IPS-18c (cell line): ENCODE data around the gene CTCF.

Source experiments
- H3K4me3 ChIP-seq: 2 replicates; pipeline ENCODE4 v1.7.0; 2013; ENCODE audit warnings: low read depth, mild to moderate bottlenecking, low read length, moderate library complexity; ENCODE audit not compliant: insufficient read depth
- H3K9me3 ChIP-seq: one replicate; pipeline ENCODE4 v1.6.1; 2013; ENCODE audit warnings: mild to moderate bottlenecking, low read length, moderate library complexity; ENCODE audit not compliant: control insufficient read depth, insufficient read depth

The CTCF gene

DNA sequence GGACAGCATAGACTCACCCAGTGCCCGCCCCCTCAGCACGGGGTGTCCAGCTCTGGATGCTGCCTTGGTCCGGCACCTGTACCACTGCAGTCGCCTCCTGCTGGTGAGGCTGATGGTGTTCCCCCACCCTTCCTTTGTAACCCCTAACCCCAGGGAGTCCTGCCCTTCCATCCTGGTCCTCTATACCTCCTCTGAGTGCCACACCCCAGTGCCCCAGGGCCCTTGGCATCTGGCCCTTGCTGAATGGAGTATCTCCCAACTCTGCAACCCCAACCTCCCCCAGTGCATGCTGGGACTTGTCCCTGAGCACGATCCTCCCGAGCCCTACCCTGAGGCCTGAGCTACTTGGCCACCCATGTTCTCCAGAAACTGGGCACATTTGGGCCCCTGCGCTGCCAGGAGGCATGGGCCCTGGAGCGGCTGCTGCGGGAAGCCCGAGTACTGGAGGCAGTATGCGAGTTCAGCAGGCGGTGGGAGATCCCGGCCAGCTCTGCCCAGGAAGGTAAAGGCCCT is 17.9 kb upstream of the CTCF start:
- Histone ChIP-seq H3K9me3 (no peaks in the 10 kb centered on the region), H3K4me3 (no peak overlapping the region)

GRCh38 chr16:67544844-67545664 is 17.3 kb upstream of the CTCF start:
- H3K4me3 ChIP-seq, result no peak overlapping the region
- no peaks in the 10 kb centered on the region for H3K9me3 ChIP-seq

- H3K9me3 ChIP-seq, result no peaks in the 10 kb centered on the region
- H3K4me3 ChIP-seq, result no peak overlapping the region
Measured at GRCh38 chr16:67545665-67546024, 16.7 kb upstream of the CTCF start.

- Histone ChIP-seq H3K9me3 (no peaks in the 10 kb centered on the region), H3K4me3 (no peak overlapping the region)
Measured at GRCh38 chr16:67546091-67546501, 16.2 kb upstream of the CTCF start.

- no peak overlapping the region for H3K4me3 ChIP-seq
- no peaks in the 10 kb centered on the region for H3K9me3 ChIP-seq
Measured at GRCh38 chr16:67546761-67547422, 15.4 kb upstream of the CTCF start.

DNA sequence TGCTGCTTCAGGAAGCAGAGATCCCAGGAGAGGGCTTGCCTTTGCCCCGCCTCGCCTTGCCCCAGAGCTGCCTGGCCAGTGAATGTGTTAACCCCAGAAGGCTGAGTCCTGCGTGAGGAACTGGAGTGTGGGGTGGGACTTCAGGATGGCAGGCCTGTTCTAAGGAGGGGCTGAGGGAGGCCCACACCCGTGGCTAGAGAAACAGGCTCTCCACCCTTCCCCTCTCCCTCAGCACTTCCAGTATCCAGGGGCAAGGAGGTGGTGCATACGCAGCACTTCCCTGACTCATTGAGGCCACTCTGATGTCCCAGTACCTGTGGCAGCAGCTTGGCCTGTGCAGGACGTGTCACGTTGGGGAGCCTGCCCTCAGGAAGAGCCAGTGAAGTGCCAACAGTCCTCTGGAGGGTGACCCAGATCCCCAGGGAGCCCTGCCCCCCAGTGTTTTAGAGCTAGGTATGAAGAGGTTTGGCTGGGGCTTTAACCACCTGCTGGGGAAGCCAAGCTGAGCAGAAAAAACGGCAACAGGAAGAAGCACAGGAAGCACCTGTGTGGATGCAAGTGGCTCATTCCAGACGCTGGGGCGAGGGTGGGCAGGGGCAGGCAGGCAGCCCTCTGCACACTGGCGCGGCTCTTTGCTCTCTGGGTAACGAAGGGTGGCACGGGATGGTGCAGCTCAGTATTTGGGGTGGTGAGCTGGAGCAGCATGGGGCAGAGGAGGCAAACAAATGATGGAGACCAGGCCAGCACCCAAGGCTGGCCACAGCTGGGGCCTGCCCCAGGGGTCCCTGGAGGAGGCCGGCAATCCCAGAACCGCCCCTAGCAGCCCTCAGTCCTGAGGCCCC is 14.7 kb upstream of the CTCF start:
- Histone ChIP-seq H3K4me3 (no peak overlapping the region), H3K9me3 (peaks cover under 1% of the 10 kb centered on the region)

- Histone ChIP-seq H3K9me3 (peaks cover 2% of the 10 kb centered on the region), H3K4me3 (no peak overlapping the region)
Measured at GRCh38 chr16:67548265-67549126, 13.8 kb upstream of the CTCF start.

DNA sequence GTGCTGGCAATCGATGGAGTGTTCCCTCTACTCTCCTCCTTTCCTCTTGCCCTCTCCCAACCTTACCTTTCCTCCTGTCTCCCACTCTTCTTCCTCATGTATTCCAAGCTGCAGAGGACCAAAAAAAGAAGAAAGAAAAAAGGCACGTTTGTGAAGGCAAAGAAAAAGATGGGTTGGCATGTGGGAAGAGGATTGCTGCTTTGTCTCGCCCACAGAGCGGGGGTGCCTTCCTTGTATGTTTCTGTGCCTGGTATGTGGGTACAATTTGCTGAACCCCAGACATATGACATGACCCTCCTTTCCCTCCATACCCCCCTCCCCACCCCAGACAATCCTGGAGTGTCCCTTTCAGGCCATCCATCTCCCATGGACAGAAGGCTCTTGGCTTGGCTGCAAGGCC is 13.1 kb upstream of the CTCF start:
- Histone ChIP-seq H3K9me3 (peaks cover 2% of the 10 kb centered on the region), H3K4me3 (no peak overlapping the region)

- H3K4me3 ChIP-seq, result no peak overlapping the region
Measured at GRCh38 chr16:67549936-67550335, 12.4 kb upstream of the CTCF start.

GRCh38 chr16:67551091-67551490 is 11.2 kb upstream of the CTCF start:
- Histone ChIP-seq H3K4me3 (no peak overlapping the region), H3K9me3 (peaks cover 2% of the 10 kb centered on the region)

More at GRCh38 chr16:67549936-67550335, 12.4 kb upstream of the CTCF start:
- H3K9me3 ChIP-seq, result peaks cover 2% of the 10 kb centered on the region

GRCh38 chr16:67551972-67552371 is 10.4 kb upstream of the CTCF start:
- Histone ChIP-seq H3K4me3 (no peak overlapping the region), H3K9me3 (peaks cover 2% of the 10 kb centered on the region)

DNA sequence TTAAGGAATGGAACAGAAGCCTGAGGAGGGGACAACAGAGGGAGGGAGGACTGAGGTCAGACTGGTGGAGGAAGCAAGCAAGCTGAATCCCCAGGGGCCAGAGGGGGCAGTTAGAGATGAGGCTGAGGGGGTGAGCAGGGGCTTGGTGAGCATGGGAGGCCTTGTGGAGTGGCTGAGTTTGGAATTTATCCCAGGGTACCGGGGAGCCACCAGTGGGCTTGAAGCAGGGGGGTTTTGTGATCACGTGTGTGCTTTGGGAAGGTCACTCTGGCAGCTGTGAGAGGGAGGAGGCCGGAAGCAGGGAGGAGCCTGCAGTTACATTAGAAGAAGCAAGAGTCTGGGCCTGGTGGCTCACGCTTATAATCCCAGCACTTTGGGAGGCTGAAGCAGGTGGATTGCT is 9.8 kb upstream of the CTCF start:
- peaks cover 2% of the 10 kb centered on the region for H3K9me3 ChIP-seq

GRCh38 chr16:67555795-67556212 is 6.5 kb upstream of the CTCF start:
- peaks cover 2% of the 10 kb centered on the region for H3K9me3 ChIP-seq
- no peak overlapping the region for H3K4me3 ChIP-seq

More for the DNA sequence above, 9.8 kb upstream of the CTCF start:
- no peak overlapping the region for H3K4me3 ChIP-seq

- H3K9me3 ChIP-seq, result peaks cover 2% of the 10 kb centered on the region
- H3K4me3 ChIP-seq, result no peak overlapping the region
Measured at GRCh38 chr16:67558859-67559258, 3.5 kb upstream of the CTCF start.

DNA sequence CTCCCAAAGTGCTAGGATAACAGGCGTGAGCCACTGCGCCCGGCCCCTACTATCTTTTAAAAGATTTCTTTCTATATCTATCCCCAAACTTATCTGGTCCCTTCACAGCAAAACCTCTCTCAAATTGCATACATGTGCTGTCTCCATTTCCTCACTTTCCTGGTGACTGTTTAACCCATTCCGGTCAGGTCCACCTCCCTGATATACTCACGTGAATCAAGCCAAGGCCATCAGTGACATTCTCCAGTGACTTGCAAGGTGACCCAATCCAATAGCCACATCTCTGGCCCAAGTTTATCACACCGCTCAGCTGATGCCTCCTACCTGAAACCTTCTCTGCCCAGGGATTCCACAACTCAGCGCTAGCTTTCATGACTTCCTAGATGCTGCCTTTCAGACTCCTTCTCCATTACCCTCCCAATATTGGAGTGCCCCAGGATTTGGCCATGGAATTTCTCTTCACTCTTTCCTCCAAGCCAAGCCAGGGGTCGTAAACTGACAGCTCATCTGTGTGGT is 1.4 kb upstream of the CTCF start:
- Histone ChIP-seq H3K9me3 (peaks cover 2% of the 10 kb centered on the region), H3K4me3 (no peak overlapping the region; the same call in 1 of the 2 replicates)

GRCh38 chr16:67561501-67561823 is 864 bp upstream of the CTCF start:
- peaks cover 2% of the 10 kb centered on the region for H3K9me3 ChIP-seq
- peak overlapping the region; percentile 86 for H3K4me3 ChIP-seq
